GM12873 (cell line): Measurements from ENCODE around the gene UGT1A5.

ENCODE experiments used
- CTCF ChIP-seq: IDR thresholded peaks from 2 replicates; pipeline ENCODE4 v1.5.1; 2012; ENCODE audit warnings: low read depth, mild to moderate bottlenecking, moderate library complexity, low read length, control low read depth; ENCODE audit not compliant: insufficient read depth; ENCODE audit errors: missing control alignments

UGT1A5 gene

GRCh38 chr2:233688341-233688740, 24.4 kb upstream of the UGT1A5 start:
- no peak for TF ChIP-seq CTCF

- no peak for TF ChIP-seq CTCF
Observed at GRCh38 chr2:233689031-233689430, 23.7 kb upstream of the UGT1A5 start.

GRCh38 chr2:233689501-233689900, 23.2 kb upstream of the UGT1A5 start:
- TF ChIP-seq CTCF = no peak

- TF ChIP-seq CTCF = no peak
Observed at GRCh38 chr2:233690444-233690843, 22.3 kb upstream of the UGT1A5 start.

- no peak for TF ChIP-seq CTCF
Observed at GRCh38 chr2:233691443-233692433, 21.0 kb upstream of the UGT1A5 start.

- no peak for TF ChIP-seq CTCF
Observed at GRCh38 chr2:233692648-233693047, 20.1 kb upstream of the UGT1A5 start, which contains the start of gene UGT1A6. TSS of gene UGT1A6 (plus strand) at chr2:233692890. CDS start at chr2:233693005, 115 bp downstream.

- no peak for TF ChIP-seq CTCF
Observed at GRCh38 chr2:233693963-233694362, 18.7 kb upstream of the UGT1A5 start.
